ENCODE data around the gene CDK5RAP3. TPM values are rescaled to one million over a fixed set of nuclear protein-coding genes. Genes with fewer than 3 reads are reported as not detected.
A peak's percentile ranks its signal among the peaks of the same experiment; 100 is the strongest.

Gene CDK5RAP3
- total and polyA plus RNA-seq, 2 of the 13 experiments (the other 11 are each of a cell fraction or from before 2014, with no cell fraction given) = 128 to 154 TPM

- TF ChIP-seq, protein P1, sequence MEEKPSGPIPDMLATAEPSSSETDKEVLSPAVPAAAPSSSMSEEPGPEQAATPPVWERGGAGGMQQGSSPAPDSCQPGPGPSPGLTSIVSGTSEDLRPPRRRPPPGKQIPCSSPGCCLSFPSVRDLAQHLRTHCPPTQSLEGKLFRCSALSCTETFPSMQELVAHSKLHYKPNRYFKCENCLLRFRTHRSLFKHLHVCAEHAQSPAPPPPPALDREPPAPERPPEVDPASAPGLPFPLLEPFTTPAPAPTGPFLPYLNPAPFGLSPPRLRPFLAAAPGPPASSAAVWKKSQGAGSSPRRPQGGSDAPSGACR (CRISPR knock-in tag; IDR thresholded peaks at IDR 0.05) = no peak
- TF ChIP-seq GPBP1L1 (CRISPR knock-in tag; IDR thresholded peaks at IDR 0.05) = no peak
- TF ChIP-seq NR2F1 (CRISPR knock-in tag; IDR thresholded peaks at IDR 0.05) = no peak
- TF ChIP-seq, protein P2, sequence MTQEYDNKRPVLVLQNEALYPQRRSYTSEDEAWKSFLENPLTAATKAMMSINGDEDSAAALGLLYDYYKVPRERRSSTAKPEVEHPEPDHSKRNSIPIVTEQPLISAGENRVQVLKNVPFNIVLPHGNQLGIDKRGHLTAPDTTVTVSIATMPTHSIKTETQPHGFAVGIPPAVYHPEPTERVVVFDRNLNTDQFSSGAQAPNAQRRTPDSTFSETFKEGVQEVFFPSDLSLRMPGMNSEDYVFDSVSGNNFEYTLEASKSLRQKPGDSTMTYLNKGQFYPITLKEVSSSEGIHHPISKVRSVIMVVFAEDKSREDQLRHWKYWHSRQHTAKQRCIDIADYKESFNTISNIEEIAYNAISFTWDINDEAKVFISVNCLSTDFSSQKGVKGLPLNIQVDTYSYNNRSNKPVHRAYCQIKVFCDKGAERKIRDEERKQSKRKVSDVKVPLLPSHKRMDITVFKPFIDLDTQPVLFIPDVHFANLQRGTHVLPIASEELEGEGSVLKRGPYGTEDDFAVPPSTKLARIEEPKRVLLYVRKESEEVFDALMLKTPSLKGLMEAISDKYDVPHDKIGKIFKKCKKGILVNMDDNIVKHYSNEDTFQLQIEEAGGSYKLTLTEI (CRISPR knock-in tag; conservative IDR thresholded peaks at IDR 0.05) = no peak
- no peak for TF ChIP-seq PAWR (CRISPR knock-in tag; IDR thresholded peaks at IDR 0.05; ENCODE audit: borderline replicate concordance)
- TF ChIP-seq, protein P3, sequence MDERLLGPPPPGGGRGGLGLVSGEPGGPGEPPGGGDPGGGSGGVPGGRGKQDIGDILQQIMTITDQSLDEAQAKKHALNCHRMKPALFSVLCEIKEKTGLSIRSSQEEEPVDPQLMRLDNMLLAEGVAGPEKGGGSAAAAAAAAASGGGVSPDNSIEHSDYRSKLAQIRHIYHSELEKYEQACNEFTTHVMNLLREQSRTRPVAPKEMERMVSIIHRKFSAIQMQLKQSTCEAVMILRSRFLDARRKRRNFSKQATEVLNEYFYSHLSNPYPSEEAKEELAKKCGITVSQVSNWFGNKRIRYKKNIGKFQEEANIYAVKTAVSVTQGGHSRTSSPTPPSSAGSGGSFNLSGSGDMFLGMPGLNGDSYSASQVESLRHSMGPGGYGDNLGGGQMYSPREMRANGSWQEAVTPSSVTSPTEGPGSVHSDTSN (CRISPR knock-in tag; IDR thresholded peaks at IDR 0.05) = peak; percentile 72
- TF ChIP-seq GMEB1 (CRISPR knock-in tag; IDR thresholded peaks at IDR 0.05; ENCODE audit: borderline replicate concordance) = no peak
- TF ChIP-seq ZNF703 (CRISPR knock-in tag; IDR thresholded peaks at IDR 0.05; ENCODE audit: borderline replicate concordance) = no peak
- TF ChIP-seq, protein P4, sequence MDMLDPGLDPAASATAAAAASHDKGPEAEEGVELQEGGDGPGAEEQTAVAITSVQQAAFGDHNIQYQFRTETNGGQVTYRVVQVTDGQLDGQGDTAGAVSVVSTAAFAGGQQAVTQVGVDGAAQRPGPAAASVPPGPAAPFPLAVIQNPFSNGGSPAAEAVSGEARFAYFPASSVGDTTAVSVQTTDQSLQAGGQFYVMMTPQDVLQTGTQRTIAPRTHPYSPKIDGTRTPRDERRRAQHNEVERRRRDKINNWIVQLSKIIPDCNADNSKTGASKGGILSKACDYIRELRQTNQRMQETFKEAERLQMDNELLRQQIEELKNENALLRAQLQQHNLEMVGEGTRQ (IDR thresholded peaks at IDR 0.05; ENCODE audit: low read depth, low read length) = peak; percentile 70
- TF ChIP-seq, protein P4 (CRISPR knock-in tag; IDR thresholded peaks at IDR 0.05; ENCODE audit: borderline replicate concordance) = peak; percentile 67; the same call in 1 of the 2 replicates
- TF ChIP-seq WIZ (CRISPR knock-in tag; IDR thresholded peaks at IDR 0.05) = no peak
- no peak; the same call in 1 of the 2 replicates for TF ChIP-seq ZNF747 (CRISPR knock-in tag; IDR thresholded peaks at IDR 0.05; ENCODE audit: borderline replicate concordance)
- TF ChIP-seq ZBTB7A (CRISPR knock-in tag; IDR thresholded peaks at IDR 0.05) = no peak
- TF ChIP-seq TRIM22 (IDR thresholded peaks at IDR 0.05) = no peak
- TF ChIP-seq ISL2 (CRISPR knock-in tag; IDR thresholded peaks at IDR 0.05) = no peak
- TF ChIP-seq CBX2 (IDR thresholded peaks at IDR 0.05; ENCODE audit: low read depth, low read length) = no peak
- no peak for TF ChIP-seq CBX2 (CRISPR knock-in tag; IDR thresholded peaks at IDR 0.05; ENCODE audit: low read depth)
- TF ChIP-seq ZFX (CRISPR knock-in tag; IDR thresholded peaks at IDR 0.05; ENCODE audit: low read depth) = peak; percentile 54; the same call in 1 of the 2 replicates
- no peak for TF ChIP-seq ZFP36L2 (CRISPR knock-in tag; IDR thresholded peaks at IDR 0.05)
- TF ChIP-seq IRX3 (CRISPR knock-in tag; IDR thresholded peaks at IDR 0.05; ENCODE audit: borderline replicate concordance, low read depth) = no peak
These were observed 23.9 kb upstream of the CDK5RAP3 start (continued) for GRCh38 chr17:47946929-47947397.
